A673 (cell line): ENCODE results near the gene TAS1R3. TPM values are rescaled to one million over a fixed set of nuclear protein-coding genes. Genes with fewer than 3 reads are reported as not detected.

ENCODE experiments used
- Bru-seq: library from RNA; stranded (reverse); fragments of 400-500 nt; gene quantifications from one replicate; lab custom pipeline; 2021; lab: Mats Ljungman, UMichigan
- BruChase-seq, 2 experiments: library from RNA; stranded (reverse); fragments of 400-500 nt; gene quantifications; one replicate each; lab custom pipeline; 2021; lab: Mats Ljungman, UMichigan
- BruUV-seq: library from RNA; stranded (reverse); fragments of 400-500 nt; replicated peaks from 2 replicates; lab custom pipeline; 2021; lab: Mats Ljungman, UMichigan
- CTCF ChIA-PET: fragments of 300-600 bp; sonication (Branson Sonifier 250); formaldehyde crosslinking; loops from one replicate; lab custom pipeline; 2022; ENCODE audit warnings: antibody characterized with exemption; lab: Charles Lee
- POLR2A ChIA-PET: fragments of 300-600 bp; sonication (Branson Sonifier 250); formaldehyde crosslinking; loops from one replicate; lab custom pipeline; 2022; ENCODE audit warnings: antibody characterized with exemption; ENCODE audit not compliant: low non-redundant PET; lab: Charles Lee
- DNase-seq: peaks from one replicate; pipeline ENCODE4 v3.0.0-alpha.2; 2015; ENCODE audit warnings: low spot score
- H3K27ac ChIP-seq: fragments of 200-600 bp; sonication (generic); 2 replicates; pipeline ENCODE4 v1.5.1; 2016; ENCODE audit warnings: mixed run types, low read depth, mild to moderate bottlenecking, mixed read lengths, antibody characterized with exemption, low read length; ENCODE audit not compliant: poor library complexity, severe bottlenecking
- H3K27me3 ChIP-seq: fragments of 200-600 bp; sonication (generic); replicated peaks from 2 replicates; pipeline ENCODE4 v1.6.1; 2017; ENCODE audit warnings: mixed run types, low read depth, mild to moderate bottlenecking, mixed read lengths, antibody characterized with exemption, low read length; ENCODE audit not compliant: insufficient read depth, poor library complexity
- H3K36me3 ChIP-seq: fragments of 200-600 bp; sonication (generic); 2 replicates; pipeline ENCODE4 v1.6.1; 2016; ENCODE audit warnings: mixed run types, mild to moderate bottlenecking, mixed read lengths, antibody characterized with exemption, low read length; ENCODE audit not compliant: insufficient read depth, poor library complexity, severe bottlenecking
- H3K4me1 ChIP-seq: fragments of 200-600 bp; sonication (generic); 2 replicates; pipeline ENCODE4 v1.6.1; 2017; ENCODE audit warnings: mixed run types, mild to moderate bottlenecking, mixed read lengths, antibody characterized with exemption, low read length; ENCODE audit not compliant: insufficient read depth, poor library complexity, severe bottlenecking
- H3K4me3 ChIP-seq: fragments of 200-600 bp; sonication (generic); 2 replicates; pipeline ENCODE4 v1.5.1; 2016; ENCODE audit warnings: low read depth, mixed run types, mild to moderate bottlenecking, mixed read lengths, low read length; ENCODE audit not compliant: poor library complexity, severe bottlenecking
- H3K9me3 ChIP-seq: fragments of 200-600 bp; sonication (generic); 2 replicates; pipeline ENCODE4 v1.6.1; 2016; ENCODE audit warnings: mixed run types, low read depth, mild to moderate bottlenecking, mixed read lengths, antibody characterized with exemption, low read length; ENCODE audit not compliant: poor library complexity, severe bottlenecking
- CTCF ChIP-seq: fragments of 300-800, 200-600 bp; sonication (generic); conservative IDR thresholded peaks from 2 replicates; pipeline ENCODE4 v1.5.1; 2017; ENCODE audit warnings: low read depth, mild to moderate bottlenecking, antibody characterized with exemption, low read length, moderate library complexity, mixed read lengths
- EZH2 ChIP-seq: fragments of 200-600 bp; sonication (generic); IDR thresholded peaks from 2 replicates; pipeline ENCODE4 v1.6.1; 2017; ENCODE audit warnings: borderline replicate concordance, low read depth, mild to moderate bottlenecking, mixed read lengths, antibody characterized with exemption, low read length; ENCODE audit not compliant: poor library complexity, severe bottlenecking
- intact Hi-C: fragments of 100-400 bp; cut with micrococcal nuclease; formaldehyde crosslinking; loops from one replicate; pipeline ENCODE4 v1.10.0; 2022; ENCODE audit not compliant: unreplicated experiment
- long read RNA-seq: library from polyadenylated mRNA; stranded (forward); transcript quantifications from one replicate; pipeline ENCODE4 v2.0.0, GENCODE V29; 2022
- total RNA-seq: library from RNA; stranded (reverse); gene quantifications from 2 replicates; pipeline ENCODE4 v1.2.3, GENCODE V29; 2021

The TAS1R3 gene
- 0.21 and 0.39 TPM in 2 replicates for total RNA-seq
- Bru-seq, nascent RNA: not detected
- percentile 32 among the genes with signal in this experiment for BruChase-seq, experiment 1, labeled RNA remaining after a 2-hour chase
- BruChase-seq, experiment 2, labeled RNA remaining after a 6-hour chase: percentile 38 among the genes with signal in this experiment
- long read RNA-seq: 0 reads

GRCh38 chr1:1331068-1331965 is at the start of gene TAS1R3:
Gene TAS1R3 (plus strand): TSS chr1:1331280. CDS start chr1:1331346, 66 bp downstream.
- no peaks in the 10 kb centered on the region for H3K27me3 ChIP-seq
- no peak within 1 kb of the TSS for H3K27ac ChIP-seq
- BruUV-seq: no TSS peak
- H3K4me1 ChIP-seq: peaks cover 4% of the 10 kb centered on the region
- TF ChIP-seq EZH2 (no peak), CTCF (no peak)
- CTCF ChIA-PET: no interaction called here
- no peaks in the 10 kb centered on the region for H3K9me3 ChIP-seq
- H3K36me3 ChIP-seq: no peaks in the 10 kb centered on the region
- H3K4me3 ChIP-seq: no peak within 1 kb of the TSS
- no peak for DNase-seq
- POLR2A ChIA-PET: no interaction called here
- intact Hi-C loops: no loop called here

DNA sequence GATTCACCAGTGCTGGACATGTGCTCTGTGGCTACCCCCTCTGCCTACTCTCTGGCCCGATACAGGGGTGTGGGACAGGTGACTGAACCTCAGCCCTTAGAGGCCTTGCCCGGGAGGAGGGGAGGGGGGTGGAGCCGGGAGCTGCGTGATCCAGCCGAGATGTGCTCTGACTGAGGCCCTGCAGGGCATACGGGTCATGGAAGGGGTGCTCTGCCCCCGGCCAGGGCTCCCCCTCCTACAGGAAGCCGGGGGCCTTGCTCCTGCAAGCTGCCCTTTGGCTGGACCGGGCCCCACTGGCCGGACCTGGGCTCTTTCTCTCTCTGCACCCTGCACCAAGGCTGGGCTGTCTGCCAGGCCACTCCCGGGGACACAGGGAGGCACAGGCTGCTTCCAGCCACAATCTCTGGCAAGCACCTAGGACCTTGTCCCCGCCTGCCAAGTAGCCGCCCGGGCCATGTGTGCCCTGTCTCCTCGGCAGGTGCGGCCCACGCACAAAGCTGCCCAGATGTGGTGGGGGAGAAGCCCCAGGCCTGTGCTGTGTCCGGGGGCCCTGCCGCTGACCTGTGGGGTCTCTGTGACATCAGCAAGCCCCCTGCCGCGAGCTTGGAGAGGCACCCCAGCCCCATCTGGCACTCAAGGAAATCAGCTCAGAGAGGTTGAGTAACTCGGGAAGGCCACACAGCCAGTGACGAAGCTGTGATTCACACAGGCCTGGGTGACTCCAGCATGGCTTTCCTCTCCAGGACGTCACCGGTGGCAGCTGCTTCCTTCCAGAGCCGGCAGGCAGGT is 49.4 kb upstream of the TAS1R3 start:
- H3K36me3 ChIP-seq: no peaks in the 10 kb centered on the region
- TF ChIP-seq CTCF: no peak
- no peak for TF ChIP-seq EZH2
- CTCF ChIA-PET: no interaction called here
- POLR2A ChIA-PET: no interaction called here
- H3K27me3 ChIP-seq: no peaks in the 10 kb centered on the region
- H3K4me1 ChIP-seq: no peaks in the 10 kb centered on the region
- BruUV-seq: no TSS peak
- no peaks in the 10 kb centered on the region for H3K9me3 ChIP-seq
- intact Hi-C loops: no loop called here
- DNase-seq: no peak
- no peak overlapping the region for H3K4me3 ChIP-seq
- no peak overlapping the region for H3K27ac ChIP-seq

DNA sequence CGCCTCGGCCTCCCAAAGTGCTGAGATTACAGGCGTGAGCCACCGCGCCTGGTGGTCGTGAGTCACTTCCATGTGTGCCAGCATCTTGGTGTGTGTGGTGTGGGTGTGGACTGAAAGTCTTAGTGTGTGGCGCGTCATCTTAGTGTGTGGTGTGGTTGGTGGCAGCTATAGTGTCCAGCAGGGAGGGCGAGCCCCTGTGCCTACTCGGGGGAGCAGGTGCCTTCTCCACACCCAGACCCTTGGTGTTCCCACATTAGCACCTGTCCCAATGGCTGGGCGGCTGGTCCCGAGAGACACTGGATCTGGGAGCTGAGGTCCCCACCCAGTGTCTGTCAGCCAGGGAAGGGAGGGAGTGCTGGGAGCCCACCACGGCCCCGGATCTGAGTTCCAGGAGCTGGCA is 48.1 kb upstream of the TAS1R3 start:
- H3K4me1 ChIP-seq: no peaks in the 10 kb centered on the region
- no peak for TF ChIP-seq EZH2
- no peak for TF ChIP-seq CTCF
- H3K27ac ChIP-seq: no peak overlapping the region
- ChIA-PET CTCF (no interaction called here), POLR2A (no interaction called here)
- no peak overlapping the region for H3K4me3 ChIP-seq
- BruUV-seq: no TSS peak
- no peaks in the 10 kb centered on the region for H3K9me3 ChIP-seq
- DNase-seq: no peak
- H3K36me3 ChIP-seq: no peaks in the 10 kb centered on the region
- H3K27me3 ChIP-seq: no peaks in the 10 kb centered on the region
- intact Hi-C loops: no loop called here
